Measurements from ENCODE around the gene IPO4.

The IPO4 gene

GRCh38 chr14:24236689-24237462 is 48.3 kb upstream of the IPO4 start:
- Histone ChIP-seq H3K27me3 (replicated peaks; ENCODE audit: insufficient read depth, low read length) (no peaks in the 10 kb centered on the region), H3K27ac (ENCODE audit: low read length) (no peak overlapping the region)

GRCh38 chr14:24235804-24236688 is 47.4 kb upstream of the IPO4 start:
- H3K79me2 ChIP-seq (ENCODE audit: low read length) = peaks cover 35% of the 10 kb centered on the region
- TF ChIP-seq EZH2 (optimal IDR thresholded peaks at IDR 0.05; ENCODE audit: low read depth, low read length) (no peak), EZH2phosphoT487 (IDR thresholded peaks at IDR 0.05; ENCODE audit: low read length) (no peak), CTCF (IDR thresholded peaks at IDR 0.05; ENCODE audit: low read length) (no peak)
- H3K36me3 ChIP-seq (replicated peaks; ENCODE audit: insufficient read depth, low read length) = no peaks in the 10 kb centered on the region
- DNase-seq = no peak
- H3K9me3 ChIP-seq (replicated peaks; ENCODE audit: insufficient read depth, low read length) = no peaks in the 10 kb centered on the region
- H2AFZ ChIP-seq (ENCODE audit: low read length) = no peak overlapping the region
- no peak overlapping the region for H3K4me3 ChIP-seq (ENCODE audit: low read length)
- peaks cover 10% of the 10 kb centered on the region for H3K4me1 ChIP-seq (ENCODE audit: low read length)
- no peaks in the 10 kb centered on the region for H3F3A ChIP-seq (ENCODE audit: insufficient read depth, low read length)
- no peaks in the 10 kb centered on the region for H4K20me1 ChIP-seq (ENCODE audit: insufficient read depth, low read length)
- no peaks in the 10 kb centered on the region for H3K27me3 ChIP-seq (replicated peaks; ENCODE audit: insufficient read depth, low read length)
- no peak overlapping the region for H3K4me2 ChIP-seq (ENCODE audit: low read depth, low read length)
- no peak overlapping the region for H3K27ac ChIP-seq (ENCODE audit: low read length)
- H3K9ac ChIP-seq (ENCODE audit: low read length) = no peak overlapping the region
- H3K9me2 ChIP-seq (replicated peaks; ENCODE audit: insufficient read depth, low read length) = no peaks in the 10 kb centered on the region

More at GRCh38 chr14:24236689-24237462, 48.3 kb upstream of the IPO4 start:
- Histone ChIP-seq H4K20me1 (ENCODE audit: insufficient read depth, low read length) (no peaks in the 10 kb centered on the region), H3K4me1 (ENCODE audit: low read length) (peaks cover 10% of the 10 kb centered on the region), H3K4me3 (ENCODE audit: low read length) (no peak overlapping the region), H3K79me2 (ENCODE audit: low read length) (peaks cover 33% of the 10 kb centered on the region), H3K36me3 (replicated peaks; ENCODE audit: insufficient read depth, low read length) (no peaks in the 10 kb centered on the region), H3K9me3 (replicated peaks; ENCODE audit: insufficient read depth, low read length) (no peaks in the 10 kb centered on the region), H3K9ac (ENCODE audit: low read length) (no peak overlapping the region), H3F3A (ENCODE audit: insufficient read depth, low read length) (no peaks in the 10 kb centered on the region), H2AFZ (ENCODE audit: low read length) (no peak overlapping the region), H3K4me2 (ENCODE audit: low read depth, low read length) (no peak overlapping the region), H3K9me2 (replicated peaks; ENCODE audit: insufficient read depth, low read length) (no peaks in the 10 kb centered on the region)
- TF ChIP-seq EZH2 (optimal IDR thresholded peaks at IDR 0.05; ENCODE audit: low read depth, low read length) = no peak
- no peak for TF ChIP-seq EZH2phosphoT487 (IDR thresholded peaks at IDR 0.05; ENCODE audit: low read length)
- TF ChIP-seq CTCF (IDR thresholded peaks at IDR 0.05; ENCODE audit: low read length) = no peak
- no peak for DNase-seq

- H3K9me3 ChIP-seq (replicated peaks; ENCODE audit: insufficient read depth, low read length) = no peaks in the 10 kb centered on the region
- no peaks in the 10 kb centered on the region for H3K9me2 ChIP-seq (replicated peaks; ENCODE audit: insufficient read depth, low read length)
- no peak overlapping the region for H2AFZ ChIP-seq (ENCODE audit: low read length)
- TF ChIP-seq EZH2phosphoT487 (IDR thresholded peaks at IDR 0.05; ENCODE audit: low read length) = no peak
- no peak for TF ChIP-seq CTCF (IDR thresholded peaks at IDR 0.05; ENCODE audit: low read length)
- TF ChIP-seq EZH2 (optimal IDR thresholded peaks at IDR 0.05; ENCODE audit: low read depth, low read length) = no peak
- no peak overlapping the region for H3K27ac ChIP-seq (ENCODE audit: low read length)
- no peaks in the 10 kb centered on the region for H3F3A ChIP-seq (ENCODE audit: insufficient read depth, low read length)
- no peaks in the 10 kb centered on the region for H4K20me1 ChIP-seq (ENCODE audit: insufficient read depth, low read length)
- DNase-seq = no peak
- no peak overlapping the region for H3K4me3 ChIP-seq (ENCODE audit: low read length)
- no peaks in the 10 kb centered on the region for H3K27me3 ChIP-seq (replicated peaks; ENCODE audit: insufficient read depth, low read length)
- H3K79me2 ChIP-seq (ENCODE audit: low read length) = peaks cover 31% of the 10 kb centered on the region
- H3K4me1 ChIP-seq (ENCODE audit: low read length) = peaks cover 5% of the 10 kb centered on the region
- H3K36me3 ChIP-seq (replicated peaks; ENCODE audit: insufficient read depth, low read length) = no peaks in the 10 kb centered on the region
- H3K4me2 ChIP-seq (ENCODE audit: low read depth, low read length) = 0 out of 2 replicates have a peak overlapping the region, but pooled peaks have one; percentile 81
- H3K9ac ChIP-seq (ENCODE audit: low read length) = no peak overlapping the region
Observed at GRCh38 chr14:24234095-24235005, 45.7 kb upstream of the IPO4 start.
